GM21447 (cell line): ENCODE results near the gene SCUBE1.

Experiments
- ATAC-seq: cut with Tn5 transposase; IDR thresholded peaks from one replicate; pipeline ENCODE4 v1.9.1; 2021; ENCODE audit not compliant: unreplicated experiment

The SCUBE1 gene

GRCh38 chr22:43262990-43263644 lies 80.1 kb downstream of the SCUBE1 start:
- ATAC-seq = peak; percentile 30

- ATAC-seq = no peak
Measured at GRCh38 chr22:43260331-43261231, 82.6 kb downstream of the SCUBE1 start.

DNA sequence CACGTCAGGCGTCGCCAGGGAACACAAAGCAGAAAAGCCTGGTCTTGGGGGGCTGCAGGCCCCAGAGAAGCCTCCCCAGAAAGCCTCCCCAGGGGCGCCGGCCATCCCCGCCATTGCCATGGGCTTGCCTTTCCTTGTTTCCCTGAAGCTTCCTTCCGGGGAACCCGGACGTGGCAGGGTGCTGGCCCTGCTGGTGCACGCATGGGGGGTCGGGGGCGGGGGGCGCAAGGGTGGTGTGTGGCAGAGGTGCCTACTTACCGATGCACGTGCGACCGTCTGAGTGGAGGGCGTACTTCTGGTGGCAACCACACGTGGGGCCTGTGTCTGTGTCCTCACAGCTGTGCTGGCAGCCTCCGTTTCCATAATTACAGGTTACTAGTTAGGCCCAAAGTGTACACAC lies 85.2 kb downstream of the SCUBE1 start:
- ATAC-seq = no peak

DNA sequence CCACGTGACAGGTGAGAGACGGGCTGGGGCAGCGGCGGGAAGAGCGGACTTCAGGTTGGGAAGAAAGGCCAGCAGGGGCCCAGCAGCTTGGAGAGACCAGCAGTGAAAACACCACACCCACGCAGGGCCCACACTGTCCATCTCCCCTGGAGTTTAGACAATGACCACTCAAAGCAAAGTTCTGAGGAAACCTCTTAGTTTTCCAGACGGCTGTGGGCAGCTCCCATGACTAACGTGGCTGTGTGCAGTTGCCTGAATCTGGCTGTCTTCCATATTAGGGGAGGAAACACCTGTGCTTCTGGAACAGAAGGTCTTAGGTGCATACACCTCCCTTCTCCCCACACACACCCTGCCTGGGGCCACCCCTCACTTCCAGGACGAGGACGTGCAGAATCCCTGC lies 85.6 kb downstream of the SCUBE1 start:
- no peak for ATAC-seq

- ATAC-seq = no peak
Measured at GRCh38 chr22:43256976-43257545, 86.1 kb downstream of the SCUBE1 start.

DNA sequence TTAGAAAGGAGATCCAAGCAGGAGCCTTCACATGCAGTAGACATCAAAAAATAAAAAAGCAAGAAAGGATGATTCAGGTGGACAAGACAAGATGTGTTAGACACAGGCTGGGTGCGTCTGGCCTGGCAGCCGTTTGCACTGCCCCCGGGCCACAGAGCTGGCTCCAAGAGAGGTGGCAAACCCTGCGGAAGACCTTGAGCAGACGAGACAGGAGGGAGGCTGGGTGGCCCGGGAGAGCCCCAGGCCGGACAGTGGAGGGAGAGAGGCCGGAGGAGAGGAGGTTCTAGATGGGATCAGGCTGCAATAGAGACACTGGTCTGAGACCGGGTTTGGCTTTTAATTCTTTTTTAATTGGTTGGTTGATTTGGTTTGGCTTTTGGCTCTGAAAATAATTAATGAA lies 86.6 kb downstream of the SCUBE1 start:
- ATAC-seq = no peak

DNA sequence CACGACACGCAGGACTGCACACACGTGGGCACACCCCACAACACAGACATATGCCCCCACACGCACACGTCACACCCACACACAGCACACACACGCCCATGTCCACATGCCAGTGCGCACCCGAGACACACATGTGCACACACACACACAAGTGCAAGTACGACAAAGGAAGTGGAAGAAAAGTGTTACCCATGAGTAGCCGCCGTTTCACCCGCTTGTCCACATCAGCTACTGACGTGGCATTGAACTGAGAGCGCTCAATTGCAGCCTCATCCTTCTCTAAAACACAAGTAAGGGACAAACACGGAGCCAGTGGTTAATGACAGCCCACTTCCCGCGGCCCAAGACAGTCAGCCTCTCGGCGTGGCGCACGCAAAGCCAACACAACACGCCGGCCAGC lies 87.9 kb downstream of the SCUBE1 start:
- no peak for ATAC-seq

DNA sequence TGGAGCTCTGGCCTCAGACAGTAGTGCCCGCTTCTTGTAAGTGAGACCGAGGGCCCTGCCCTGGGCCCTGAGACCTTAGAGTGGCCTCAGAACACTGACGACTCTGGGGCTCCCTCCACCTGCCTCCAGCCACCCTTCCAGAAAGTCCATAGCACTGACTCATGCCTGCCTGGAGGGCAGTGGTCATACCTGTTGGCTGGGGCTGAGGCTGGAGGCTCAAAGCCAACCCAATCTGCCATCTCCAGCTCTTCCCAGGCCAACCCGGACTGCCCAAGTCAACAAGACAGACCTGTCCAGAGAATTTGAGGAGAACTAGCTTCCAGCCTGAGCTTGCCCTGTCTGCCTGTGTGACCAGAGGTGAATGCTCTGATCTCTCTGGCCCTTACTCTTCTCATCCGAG lies 89.3 kb downstream of the SCUBE1 start:
- no peak for ATAC-seq

GRCh38 chr22:43252319-43252718 lies 90.9 kb downstream of the SCUBE1 start:
- ATAC-seq = no peak

GRCh38 chr22:43249789-43250471 lies 93.2 kb downstream of the SCUBE1 start:
- no peak for ATAC-seq

DNA sequence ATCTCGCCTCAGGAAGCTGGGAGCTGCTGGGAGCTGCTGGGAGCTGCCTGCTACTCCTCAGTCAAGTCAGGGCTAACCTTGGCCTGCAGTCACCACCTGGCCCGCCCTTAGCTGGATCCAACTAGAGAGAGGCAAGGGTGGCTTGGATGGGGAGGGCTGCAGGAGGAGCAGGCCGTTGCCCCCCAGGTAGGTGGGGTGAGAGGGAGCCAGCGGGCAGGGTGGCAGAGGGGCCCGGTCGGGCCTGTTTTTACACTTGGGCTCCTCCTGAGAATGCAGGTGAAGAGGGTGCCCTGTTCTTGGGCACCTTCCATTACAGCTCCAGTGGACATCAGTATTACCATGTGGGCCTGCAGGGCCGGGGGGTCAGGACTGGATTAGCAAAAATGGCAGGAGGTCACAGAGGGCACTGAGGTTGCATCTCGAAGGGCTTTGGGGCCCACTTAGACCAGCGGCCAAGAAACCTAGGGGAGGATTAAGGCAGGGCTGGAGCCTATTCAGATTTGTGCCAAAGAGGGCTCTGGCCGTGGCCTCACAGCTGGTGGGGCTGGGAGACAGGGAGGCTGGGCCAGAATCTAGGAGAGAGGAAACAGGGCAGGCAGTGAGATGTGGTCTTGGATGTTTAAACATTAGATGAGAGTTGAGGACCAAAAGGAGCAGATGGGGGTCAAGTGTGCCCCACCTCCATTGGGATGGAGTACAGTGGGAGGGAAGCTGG lies 95.5 kb downstream of the SCUBE1 start:
- ATAC-seq = no peak

- ATAC-seq = no peak
Measured at GRCh38 chr22:43246188-43246587, 97.0 kb downstream of the SCUBE1 start.

GRCh38 chr22:43245717-43246116 lies 97.5 kb downstream of the SCUBE1 start:
- ATAC-seq = no peak

DNA sequence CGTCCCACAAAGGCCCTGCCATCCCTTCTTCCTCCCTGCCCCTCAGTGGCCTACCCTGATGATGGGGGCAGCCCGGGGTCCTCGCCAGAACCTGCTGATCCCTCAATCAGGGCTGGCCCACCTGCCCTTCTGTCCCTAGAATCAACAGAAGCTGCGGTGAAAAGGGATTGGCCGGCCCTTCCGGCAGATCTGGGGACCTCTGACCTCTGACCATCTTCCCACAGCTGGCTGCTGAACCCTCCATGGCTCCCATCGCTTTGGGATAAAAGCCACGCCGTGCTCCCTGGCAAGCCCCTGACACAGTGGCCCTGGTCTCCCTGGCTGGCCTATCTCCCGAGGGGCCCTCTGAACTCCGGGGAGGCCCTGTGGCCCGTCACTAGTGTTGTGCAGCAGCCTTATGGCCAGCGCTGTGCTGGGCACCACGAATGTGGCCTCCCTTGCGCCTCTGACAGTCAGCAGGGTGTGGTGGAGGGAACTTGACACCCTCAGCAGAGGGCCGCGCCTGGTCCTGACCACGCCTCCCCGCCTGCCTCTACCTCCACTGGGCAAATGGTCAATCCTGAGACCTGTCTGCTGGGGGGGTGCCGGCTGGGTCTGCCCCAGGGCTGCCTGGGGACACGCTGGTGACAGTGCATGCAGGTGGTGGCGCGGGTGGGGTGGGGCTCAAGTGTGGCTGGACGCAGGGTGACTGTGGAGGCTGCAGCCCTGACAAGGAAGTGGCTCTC lies 98.2 kb downstream of the SCUBE1 start:
- ATAC-seq = no peak

DNA sequence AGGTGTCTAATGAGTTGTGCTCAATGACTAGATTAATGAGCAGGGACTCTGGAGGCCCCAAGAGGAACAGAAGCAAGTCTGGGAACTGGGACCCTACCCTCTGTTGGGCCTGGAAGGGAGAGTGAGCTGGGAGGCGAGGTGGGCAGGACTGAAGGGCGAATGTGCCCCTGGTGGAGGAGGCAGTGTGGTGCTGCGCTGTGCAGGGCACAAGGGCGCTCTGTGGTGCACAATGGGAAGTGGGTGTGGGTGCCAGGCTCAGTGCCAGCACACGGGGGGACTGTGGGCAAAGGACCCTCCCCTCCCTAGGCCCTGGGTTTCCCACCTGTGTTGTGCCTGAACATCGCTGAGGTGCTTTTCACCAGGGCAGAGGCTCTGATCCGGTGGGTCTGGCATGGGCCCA lies 98.8 kb downstream of the SCUBE1 start:
- no peak for ATAC-seq

DNA sequence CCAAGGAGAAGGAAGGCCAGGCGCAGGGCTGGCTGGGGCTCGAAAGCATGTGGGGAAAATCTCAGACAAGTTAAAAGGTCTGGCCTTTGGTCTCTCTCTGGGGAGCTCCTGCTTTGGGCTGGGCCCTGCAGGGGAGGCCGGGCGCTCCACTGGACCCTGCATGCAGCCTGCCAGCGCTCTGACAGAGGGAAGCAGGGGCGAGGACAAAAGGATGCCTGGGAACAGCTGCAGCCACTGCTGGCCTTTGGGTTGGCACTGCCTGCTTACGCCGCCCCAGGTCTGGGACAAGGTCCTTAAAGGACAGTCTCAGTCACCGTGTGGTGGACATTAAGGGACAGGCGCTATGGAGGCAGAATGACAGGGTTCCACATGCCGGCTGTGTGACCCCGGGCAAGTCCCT lies 99.8 kb downstream of the SCUBE1 start:
- no peak for ATAC-seq

DNA sequence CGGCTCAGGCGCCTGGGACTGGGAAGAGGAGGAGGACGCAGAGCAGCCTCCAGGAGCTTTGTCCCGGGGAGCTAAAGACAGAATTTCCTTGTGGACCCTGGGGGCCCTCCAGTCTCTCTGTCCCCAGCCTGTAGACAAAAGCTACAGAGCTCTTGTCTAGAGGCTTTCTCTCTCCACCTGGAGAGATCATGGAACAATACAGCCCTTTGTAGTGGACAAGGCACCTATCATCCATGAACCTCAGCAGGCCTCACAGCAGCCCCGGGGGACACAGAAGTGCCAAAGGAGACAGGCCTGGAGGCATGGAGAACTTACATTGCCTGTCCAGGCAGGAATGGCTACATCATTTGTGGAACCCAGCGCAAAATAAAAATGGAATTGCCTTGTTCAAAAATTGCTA lies 100.5 kb downstream of the SCUBE1 start:
- no peak for ATAC-seq

GRCh38 chr22:43241699-43242386 lies 101.3 kb downstream of the SCUBE1 start:
- no peak for ATAC-seq

GRCh38 chr22:43241138-43241597 lies 102.0 kb downstream of the SCUBE1 start:
- ATAC-seq = no peak

DNA sequence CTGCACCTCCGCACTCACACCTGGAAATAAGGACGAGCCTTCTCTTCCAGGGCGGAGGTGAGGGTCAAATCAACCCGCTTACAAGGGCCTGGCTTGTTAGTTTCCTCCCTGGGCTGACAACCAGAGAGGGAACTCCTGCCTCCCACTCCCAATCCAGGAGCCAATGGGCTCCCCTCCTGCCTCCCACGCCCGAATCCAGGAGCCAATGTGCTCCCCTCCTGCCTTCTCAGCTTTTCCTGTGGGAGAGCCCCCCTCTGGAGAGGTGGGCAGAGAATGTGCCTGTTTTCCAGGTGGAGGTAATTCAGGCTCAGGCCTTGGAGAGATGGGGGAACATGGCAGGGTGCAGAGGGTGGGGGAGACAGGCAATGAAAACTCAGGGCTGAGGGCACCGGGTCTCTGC lies 102.6 kb downstream of the SCUBE1 start:
- no peak for ATAC-seq
